Fibroblast of skin of scalp (primary cell): ENCODE measurements around the gene SULT1A1.
"Not testable (repeated sequence)": the region's sequence is repeated elsewhere in the genome, so short reads cannot be mapped to it uniquely, and the experiment has no call there.

Experiments
- DNase-seq: peaks from one replicate; pipeline ENCODE4 v3.0.0-alpha.2; 2013

Gene SULT1A1

DNA sequence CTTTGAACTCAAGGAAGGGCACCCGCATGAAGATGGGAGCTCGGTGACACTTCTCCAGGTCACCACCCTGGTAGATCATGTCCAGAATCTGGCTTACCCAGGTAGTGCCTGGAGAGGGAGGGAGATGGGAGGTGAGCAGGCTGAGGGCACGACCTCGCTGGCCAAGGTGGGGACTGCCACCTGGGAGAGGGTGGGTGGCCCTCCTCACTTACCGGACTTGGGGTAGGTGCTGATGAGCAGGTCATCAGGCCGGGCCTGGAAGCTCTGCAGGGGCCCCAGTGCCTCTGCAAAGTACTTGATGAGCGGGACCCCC lies 1.4 kb downstream of the SULT1A1 start:
- not testable (repeated sequence) for DNase-seq

DNA sequence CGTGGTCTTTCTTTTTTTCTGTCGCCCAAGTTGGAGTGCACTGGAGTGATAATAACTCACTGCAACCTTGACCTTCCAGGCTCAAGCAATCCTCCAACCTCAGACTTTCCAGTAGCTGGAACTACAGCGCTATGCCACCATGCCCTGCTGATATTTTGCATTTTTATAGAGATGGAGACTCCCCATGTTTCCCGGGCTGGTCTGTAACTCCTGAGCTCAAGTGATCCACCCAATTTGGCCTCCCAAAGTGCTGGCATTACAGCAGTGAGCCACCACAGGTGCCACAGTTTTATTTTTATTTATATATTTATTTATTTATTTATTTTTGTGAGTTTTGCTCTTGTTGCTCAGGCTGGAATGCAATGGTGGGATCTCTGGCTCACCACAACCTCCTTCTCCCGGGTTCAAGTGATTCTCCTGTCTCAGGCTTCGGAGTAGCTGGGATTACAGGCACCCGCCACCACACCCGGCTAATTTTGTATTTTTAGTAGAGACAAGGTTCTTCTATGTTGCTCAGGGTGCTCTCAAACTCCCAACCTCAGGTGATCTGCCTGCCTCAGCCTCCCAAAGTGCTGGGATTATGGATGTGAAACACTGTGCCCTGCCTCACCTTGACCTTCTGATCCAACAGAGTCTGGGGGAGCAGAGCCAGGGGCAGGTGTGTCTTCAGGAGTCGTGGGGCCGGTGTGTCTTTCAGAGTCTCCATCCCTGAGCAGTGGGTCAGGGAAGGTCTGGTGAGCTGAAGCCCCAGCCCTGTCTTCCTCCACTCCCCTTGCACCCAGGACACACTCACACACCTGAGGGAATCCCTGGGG lies 2.0 kb downstream of the SULT1A1 start:
- DNase-seq, result not testable (repeated sequence)

DNA sequence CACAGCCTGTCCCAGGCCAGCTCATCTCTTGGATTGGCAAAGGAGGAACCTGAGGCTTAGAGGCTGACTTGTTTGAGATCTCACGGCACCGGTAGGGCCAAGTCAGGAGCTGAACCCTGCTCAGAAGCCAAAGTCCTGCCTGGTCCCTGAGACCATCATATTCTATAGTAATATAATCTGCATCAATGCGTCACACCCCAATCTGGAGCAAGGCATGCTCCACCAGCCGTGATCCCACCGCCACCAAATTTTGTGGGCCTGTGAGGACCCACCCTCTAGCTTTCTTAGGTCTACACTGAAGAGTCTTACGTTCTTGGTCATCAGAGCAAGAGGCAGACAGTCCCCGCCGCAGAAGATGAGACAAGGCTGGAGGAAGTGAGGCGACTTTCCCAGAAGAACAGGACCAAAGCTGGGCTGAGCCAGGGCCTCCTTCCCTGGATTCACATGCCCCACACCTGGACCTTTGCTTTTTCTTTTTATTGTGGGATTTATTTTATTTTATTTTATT lies 2.7 kb downstream of the SULT1A1 start:
- no peak for DNase-seq

DNA sequence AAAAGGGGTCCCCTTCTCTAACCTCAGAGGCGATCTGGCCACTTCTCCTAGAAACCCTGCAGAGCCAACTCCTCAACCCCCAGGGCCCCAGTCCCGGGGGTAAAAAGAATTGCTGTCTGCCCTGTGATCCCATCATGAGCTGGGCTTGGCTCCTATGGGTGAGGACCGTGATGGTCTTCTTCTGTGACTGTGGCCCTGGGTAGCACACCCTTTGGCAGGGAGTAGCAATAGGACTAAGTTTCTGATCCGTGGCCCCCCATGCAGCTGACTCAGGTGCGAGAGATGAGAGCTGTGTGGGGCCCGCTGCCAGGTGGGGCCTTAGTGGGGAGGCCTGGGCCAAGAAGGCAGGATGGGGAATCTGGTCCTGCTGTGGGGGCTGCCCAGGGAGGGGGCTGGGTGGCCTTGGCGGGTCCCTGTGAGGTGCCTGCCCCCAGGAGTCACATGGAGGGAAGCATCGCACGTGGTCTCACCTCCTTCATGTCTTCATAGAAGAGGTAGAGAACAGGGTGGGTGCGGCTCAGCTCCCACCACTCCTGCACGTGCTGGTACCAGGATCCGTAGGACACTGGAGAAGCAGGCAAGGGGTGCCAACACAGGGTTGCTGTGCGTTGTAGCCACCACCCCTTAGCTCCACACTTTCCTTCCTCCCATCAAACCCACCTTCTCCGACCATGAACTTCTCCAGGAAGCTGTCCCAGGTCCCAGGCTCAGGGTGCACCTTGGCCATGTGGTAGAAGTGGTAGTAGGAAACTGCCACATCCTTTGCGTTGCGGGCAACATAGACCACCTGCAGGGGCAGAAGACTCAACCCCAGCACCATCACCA lies 3.3 kb downstream of the SULT1A1 start:
- no peak for DNase-seq

DNA sequence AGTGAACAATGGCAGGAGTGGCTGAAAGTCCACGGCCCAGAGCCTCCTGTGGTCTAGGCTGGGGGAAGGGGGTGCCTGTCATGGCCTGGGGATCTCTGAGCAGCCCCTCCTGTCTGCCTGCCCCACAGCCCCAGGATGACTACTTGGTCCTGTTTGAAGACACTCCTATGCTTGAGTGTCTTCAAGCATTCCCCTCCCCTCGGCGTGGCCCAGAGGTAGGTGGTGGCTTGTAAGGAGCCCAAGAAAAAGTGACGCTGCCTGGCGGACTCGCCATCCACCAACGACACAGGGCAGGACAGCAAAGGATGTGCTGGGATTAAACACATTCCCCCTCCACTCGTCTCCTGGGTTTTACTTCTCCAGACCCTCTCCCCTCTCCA lies 5.7 kb downstream of the SULT1A1 start:
- no peak for DNase-seq

DNA sequence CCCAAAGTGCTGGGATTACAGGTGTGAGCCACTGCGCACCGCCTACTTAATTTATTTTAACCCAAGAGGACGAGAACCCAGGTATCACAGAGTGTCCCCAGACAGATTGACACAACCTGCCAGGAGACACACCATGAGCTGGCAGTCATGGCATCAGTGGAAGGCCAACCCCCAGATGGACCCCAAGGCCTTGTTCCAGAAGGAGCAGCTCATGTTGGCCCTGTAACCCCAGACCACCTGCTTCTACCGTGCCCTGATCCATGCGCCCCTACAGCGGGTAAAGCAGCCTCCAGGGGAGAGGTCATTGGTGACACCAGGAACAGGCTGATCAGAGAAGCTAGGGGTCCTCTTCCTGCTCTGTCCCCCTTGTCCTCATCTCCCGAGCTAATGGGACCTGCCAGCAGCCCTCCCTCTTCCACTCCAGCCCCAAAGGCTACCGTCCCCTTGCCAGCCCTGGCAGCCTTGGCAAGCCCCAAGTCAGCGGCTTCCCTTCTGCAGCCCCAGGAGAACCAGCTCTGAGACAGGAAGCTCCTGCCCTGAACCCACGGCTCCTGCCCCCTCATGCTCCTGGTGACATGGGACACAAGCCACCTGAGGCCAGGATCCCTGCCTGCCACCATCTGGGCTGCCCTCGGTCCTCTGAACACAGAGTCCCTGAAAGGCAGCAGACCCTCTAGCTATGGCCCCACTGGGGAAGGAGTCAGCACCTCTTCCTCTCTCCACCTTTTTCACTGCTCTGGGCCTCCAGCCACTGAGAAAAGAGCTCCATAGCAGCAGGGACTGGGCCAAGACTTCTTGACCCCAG lies 6.3 kb downstream of the SULT1A1 start:
- no peak for DNase-seq

DNA sequence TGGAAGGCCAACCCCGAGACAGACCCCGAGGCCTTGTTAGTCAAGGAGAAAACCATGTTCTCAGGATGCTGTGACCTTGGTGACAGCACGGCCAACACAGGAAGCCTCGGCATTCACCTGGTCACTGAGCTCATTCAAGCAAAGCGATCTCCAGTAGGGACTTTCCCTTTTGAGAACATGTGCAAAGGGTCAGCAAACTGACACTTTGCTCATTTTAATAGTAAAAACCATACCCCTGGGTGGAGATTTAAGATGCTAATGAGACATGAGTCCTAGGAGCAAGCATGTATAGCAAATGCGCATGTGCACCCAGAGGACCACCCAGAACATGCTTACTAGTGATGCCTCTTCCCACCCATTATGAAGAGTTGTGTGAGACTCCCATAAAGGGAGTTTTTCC lies 7.3 kb downstream of the SULT1A1 start:
- no peak for DNase-seq

DNA sequence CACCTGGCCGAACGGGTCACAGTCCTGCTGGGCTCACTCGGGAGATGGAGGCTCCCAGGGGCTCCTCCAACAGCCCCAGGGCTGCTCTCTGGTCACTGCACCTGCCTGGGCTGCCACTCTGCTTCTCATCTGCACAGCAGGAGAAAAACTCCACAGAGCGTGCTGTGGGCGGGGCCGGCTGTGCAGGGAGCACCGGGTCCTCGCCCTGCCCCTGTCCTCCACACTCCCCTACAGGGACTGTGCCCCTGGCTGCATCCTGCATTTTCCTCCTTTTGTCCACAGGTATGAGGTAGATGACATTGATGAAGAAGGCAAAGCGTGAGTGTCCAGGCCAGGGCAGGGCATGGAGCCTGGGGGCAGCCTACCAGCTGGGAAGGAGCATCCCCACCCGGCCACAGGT lies 7.8 kb downstream of the SULT1A1 start:
- DNase-seq, result not testable (repeated sequence)

DNA sequence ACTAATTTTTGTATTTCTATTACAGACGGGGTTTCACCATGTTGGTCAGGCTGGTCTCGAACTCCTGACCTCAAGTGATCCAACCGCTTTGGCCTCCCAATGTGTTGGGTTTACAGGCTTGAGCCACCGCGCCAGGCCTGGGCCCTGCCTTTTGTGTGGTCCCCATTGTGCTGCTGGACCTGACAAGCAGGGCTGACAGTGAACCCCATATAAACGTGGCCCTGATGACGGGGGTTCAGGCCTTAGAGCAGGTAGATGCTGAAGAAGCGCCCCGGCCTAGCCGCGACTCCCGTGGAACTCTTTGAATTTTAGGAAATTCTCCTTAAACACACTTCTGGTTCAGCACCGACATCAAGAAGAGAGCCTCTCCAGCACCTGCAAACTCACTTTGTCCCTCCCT lies 8.3 kb downstream of the SULT1A1 start:
- not testable (repeated sequence) for DNase-seq

DNA sequence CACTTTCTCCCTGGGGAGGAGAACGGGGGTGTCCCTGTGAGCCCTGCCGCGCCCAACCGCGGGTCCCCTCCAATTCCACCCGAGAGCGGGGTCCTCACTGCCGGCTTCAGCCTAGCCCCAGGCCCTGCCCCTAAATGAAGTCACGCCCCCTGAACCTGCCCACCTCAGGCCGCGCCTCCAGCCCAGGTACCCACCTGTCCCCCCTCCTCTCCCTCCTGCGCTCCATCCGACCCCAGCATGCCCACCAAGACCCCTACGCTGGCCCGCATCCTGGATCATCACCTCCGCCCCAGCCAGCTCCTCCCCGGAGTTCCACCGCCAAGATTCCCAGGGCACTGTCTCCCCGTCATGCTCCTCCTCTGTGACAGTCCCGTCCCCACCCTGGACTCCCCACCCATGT lies 8.9 kb downstream of the SULT1A1 start:
- not testable (repeated sequence) for DNase-seq

DNA sequence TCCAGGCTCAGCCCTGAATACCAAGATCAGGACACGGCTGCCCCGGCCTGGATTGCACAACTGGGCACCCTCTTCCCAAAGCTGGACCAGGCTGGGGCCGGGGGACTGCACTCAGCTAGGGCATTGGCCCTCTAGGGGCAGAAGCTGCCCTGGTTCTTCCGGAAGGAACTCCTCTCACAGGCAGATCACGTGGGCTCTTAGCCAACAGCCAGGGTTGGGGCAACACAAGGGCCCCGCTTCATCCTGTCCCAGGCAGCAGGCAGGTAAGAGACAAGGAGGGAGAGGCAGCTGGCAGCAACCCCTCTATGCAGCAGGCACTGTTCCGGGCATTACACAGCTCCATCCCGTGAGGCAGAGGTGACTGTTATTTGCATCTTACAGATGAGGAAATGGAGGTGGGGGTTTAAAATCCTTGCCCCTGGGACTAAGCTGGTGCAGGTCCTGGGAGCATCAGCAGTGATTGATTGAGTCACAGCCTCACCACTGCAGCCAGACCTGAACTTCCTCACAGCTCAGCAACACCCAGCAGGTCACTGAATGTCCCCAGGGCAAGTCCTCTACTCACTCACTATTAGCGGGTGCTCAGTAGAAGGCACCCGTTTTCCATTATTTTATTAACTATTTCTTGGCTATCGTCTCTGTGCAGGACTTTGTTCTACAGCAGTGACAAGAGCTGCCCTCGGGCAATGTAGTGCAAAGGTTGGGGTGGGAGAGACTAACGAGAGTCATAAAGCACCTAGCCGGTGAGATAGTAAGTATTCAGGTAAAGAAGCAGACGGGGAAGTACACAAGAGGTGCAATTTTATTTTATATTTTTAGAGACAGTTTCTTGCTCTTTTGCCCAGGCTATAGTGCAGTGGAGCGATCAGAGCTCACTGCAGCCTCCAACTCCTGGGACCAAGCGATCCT lies 10.2 kb downstream of the SULT1A1 start:
- not testable (repeated sequence) for DNase-seq

DNA sequence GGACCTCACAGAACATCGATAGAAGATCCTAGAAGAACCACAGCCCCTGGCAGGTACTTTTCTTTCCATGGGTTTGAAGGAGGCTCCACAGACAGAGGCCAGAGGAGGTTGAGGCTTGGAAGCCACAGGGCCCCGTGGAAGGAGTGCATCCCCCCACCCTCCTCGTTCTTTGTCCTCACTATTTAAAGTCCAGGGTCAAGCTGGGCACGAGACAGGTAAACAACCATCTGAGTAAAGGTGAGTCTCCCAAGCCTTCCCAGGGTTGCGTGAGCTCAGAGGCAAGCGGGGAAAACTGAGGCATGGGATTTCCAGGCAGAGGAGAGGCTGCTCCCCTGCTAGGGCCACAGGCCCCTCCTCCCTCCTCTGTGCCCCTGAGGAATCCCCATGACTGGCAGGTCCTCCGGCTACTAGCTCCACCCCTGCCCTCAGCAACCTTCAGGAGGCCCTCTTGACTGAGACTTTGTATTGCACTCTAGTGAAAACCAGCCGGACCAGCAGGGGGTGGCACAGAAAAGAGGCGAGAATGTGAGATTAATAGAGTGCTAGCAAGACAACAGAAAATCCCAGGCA lies 12.1 kb downstream of the SULT1A1 start:
- DNase-seq, result peak; percentile 7

DNA sequence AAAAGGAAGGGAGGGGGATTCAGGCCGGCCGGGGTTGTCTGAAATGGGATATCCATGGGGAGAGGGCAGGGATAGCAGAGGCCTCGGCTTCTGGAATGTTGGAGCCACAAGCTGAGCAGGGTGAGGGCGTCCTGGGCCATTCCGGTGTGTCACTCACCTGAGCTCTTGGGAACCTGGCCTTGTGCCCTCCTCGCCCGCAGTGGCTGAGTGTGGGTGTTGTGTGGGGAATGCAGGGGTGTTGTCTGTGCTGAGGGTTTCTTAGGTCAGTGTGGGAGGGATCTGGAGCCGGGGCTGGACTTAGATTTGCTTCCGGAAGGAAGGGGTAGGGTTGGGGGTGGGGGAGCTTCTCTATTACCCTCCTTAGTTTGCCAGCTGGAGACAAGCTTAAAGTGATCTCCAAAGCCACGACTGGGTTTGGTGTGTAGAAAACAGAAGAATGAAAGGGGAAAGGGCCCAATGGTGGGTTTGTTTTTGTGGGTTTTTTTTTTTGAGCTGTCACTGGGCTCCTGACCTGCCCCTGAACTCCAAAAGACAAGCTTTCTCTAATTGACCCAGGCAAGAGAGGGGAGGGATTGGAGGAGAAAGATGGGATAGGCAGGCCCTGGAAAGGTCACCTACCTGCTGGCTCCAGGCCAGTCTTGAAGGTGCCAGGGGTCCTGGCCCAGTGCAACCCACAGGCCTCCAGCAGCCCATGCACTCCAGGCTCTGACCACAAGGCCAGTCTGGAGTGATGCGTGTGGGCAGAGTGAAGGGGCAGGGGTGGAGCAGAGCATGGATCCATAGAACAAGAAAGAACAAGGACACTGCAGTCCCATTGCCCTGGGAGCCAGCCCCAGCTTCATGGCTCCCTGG lies 12.8 kb downstream of the SULT1A1 start, which contains the start of gene SULT1A2:
SULT1A2 (minus strand) TSS at position 211 of the 852 bp plus-strand sequence. CDS start 1,120 bp downstream, outside the sequence.
- no peak for DNase-seq

DNA sequence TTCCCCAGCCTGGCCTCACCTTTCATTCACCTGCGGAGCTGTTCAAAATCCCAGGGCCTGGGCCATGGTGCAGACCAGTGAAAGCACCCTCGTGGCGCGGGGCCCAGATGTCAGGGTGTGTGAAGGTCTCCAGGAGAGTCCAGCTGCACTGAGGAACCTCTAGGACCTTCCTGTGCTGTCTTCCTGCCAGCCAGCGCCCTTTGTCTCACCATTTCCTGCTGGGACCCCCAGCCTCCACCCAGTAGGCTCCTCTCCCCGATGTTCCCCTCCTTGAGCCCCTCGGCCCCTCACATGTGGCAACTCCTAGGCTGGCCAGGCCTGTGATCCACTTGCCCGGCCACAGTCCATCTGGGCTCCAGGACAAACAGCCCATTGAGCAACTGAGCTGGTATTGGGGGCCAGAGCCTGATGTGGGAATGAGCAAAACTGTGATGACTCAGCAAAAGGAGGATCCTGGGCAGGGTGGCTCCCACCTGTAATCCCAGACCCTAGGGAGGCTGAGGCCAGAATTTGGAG lies 13.7 kb downstream of the SULT1A1 start:
- DNase-seq, result no peak

DNA sequence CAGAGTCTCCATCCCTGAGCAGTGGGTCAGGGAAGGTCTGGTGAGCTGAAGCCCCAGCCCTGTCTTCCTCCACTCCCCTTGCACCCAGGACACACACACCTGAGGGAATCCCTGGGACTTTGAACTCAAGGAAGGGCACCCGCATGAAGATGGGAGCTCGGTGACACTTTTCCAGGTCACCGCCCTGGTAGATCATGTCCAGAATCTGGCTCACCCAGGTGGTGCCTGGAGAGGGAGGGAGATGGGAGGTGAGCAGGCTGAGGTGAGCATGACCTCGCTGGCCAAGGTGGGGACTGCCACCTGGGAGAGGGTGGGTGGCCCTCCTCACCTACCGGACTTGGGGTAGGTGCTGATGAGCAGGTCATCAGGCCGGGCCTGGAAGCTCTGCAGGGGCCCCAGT lies 14.4 kb downstream of the SULT1A1 start:
- not testable (repeated sequence) for DNase-seq

DNA sequence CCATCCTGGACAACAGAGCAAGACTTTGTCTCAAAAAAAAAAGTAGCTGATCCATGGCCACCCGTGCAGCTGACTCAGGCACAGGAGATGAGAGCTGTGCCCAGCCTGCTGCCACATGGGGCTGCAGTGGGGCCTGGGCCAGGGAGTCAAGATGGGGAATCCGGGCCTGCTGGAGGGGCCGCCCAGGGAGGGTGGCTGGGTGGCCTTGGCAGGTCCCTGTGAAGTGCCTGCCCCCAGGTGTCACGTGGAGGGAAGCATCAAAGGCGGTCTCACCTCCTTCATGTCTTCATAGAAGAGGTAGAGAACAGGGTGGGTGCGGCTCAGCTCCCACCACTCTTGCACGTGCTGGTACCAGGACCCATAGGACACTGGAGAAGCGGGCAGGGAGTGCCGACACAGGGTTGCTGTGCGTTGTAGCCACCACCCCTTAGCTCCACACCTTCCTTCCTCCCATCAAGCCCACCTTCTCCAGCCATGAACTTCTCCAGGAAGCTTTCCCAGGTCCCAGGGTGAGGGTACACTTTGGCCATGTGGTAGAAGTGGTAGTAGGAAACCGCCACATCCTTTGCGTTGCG lies 16.8 kb downstream of the SULT1A1 start:
- no peak for DNase-seq

DNA sequence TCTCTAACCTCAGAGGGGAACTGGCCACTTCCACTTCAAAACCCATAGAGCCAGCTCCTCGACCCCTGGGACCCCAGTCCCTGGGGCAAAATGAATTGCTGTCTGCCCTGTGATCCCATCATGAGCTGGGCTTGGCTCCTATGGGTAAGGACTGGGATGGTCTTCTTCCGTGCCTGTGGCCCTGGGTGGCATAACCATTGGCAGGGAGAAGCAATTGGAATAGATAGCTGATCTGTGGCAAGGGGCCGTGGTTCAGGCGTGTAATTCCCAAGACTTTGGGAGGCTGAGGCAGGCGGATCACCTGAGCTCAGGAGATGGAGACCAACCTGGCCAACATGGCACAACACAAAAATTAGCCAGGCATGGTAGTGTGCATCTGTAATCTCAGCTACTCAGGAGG lies 17.3 kb downstream of the SULT1A1 start:
- no peak for DNase-seq

DNA sequence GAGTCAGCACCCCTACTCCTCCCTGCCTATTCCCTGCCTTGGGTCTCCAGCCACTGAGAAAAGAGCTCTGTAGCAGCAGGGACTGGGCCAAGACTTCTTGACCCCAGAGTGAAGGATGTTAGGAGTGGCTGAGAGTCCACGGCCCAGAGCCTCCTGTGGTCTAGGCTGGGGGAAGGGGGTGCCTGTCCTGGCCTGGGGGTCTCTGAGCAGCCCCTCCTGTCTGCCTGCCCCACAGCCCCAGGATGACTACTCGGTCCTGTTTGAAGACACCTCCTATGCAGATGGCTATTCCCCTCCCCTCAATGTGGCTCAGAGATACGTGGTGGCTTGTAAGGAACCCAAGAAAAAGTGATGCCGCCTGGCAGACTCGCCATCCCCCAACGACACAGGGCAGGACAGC lies 18.5 kb downstream of the SULT1A1 start:
- no peak for DNase-seq
